CD14-positive monocyte (primary cell): Measurements from ENCODE around the gene BAD. TPM values are rescaled to one million over a fixed set of nuclear protein-coding genes. Genes with fewer than 3 reads are reported as not detected.
A peak's percentile ranks its signal among the peaks of the same experiment; 100 is the strongest.

Source experiments
- DNase-seq, 3 donors: peaks; one replicate each; pipeline ENCODE4 v3.0.0-alpha.2; 2011 to 2022
- H2AFZ ChIP-seq: 2 replicates; pipeline ENCODE4 v1.6.0; 2012; ENCODE audit warnings: mild to moderate bottlenecking, low read depth, low read length, inconsistent platforms; ENCODE audit not compliant: insufficient read depth, poor library complexity, severe bottlenecking
- H3K27ac ChIP-seq, 2 donors: 1 replicate in 1 of 2; 2 replicates in 1 of 2; pipeline ENCODE4 v1.5.1; 2012 to 2013; ENCODE audit warnings: low read length in 2 of 2, control low read depth in 1 of 2, inconsistent platforms in 1 of 2, low read depth in 1 of 2, mild to moderate bottlenecking in 1 of 2
- H3K27me3 ChIP-seq, 2 donors: one replicate each; pipeline versions ENCODE4 v1.6.0 to v1.6.1; 2011 to 2013; ENCODE audit warnings: low read length in 2 of 2; ENCODE audit not compliant: control insufficient read depth in 2 of 2, insufficient read depth in 2 of 2
- H3K36me3 ChIP-seq, 2 donors: replicated peaks in 1 of 2; 1 replicate in 1 of 2; 2 replicates in 1 of 2; pipeline versions ENCODE4 v1.5.1 to v1.6.1; 2012 to 2013; ENCODE audit warnings: low read length in 2 of 2, control low read depth in 1 of 2, inconsistent platforms in 1 of 2, mild to moderate bottlenecking in 1 of 2; ENCODE audit not compliant: insufficient read depth in 2 of 2, control insufficient read depth in 1 of 2
- H3K4me1 ChIP-seq, 2 donors: 1 replicate in 1 of 2; 2 replicates in 1 of 2; pipeline versions ENCODE4 v1.5.1 to v1.6.1; 2012 to 2013; ENCODE audit warnings: low read length in 2 of 2, control low read depth in 1 of 2, inconsistent platforms in 1 of 2, mild to moderate bottlenecking in 1 of 2, moderate library complexity in 1 of 2; ENCODE audit not compliant: insufficient read depth in 2 of 2, control insufficient read depth in 1 of 2
- H3K4me2 ChIP-seq: replicated peaks from 2 replicates; pipeline ENCODE3; 2012; ENCODE audit warnings: low read length, moderate library complexity, mild to moderate bottlenecking; ENCODE audit not compliant: poor library complexity, severe bottlenecking; ENCODE audit errors: extremely low read depth
- H3K4me3 ChIP-seq, 3 experiments: fragments of 200-600 bp in 1 of 3; sonication (generic) in 1 of 3; replicated peaks in 1 of 3; 1 replicate in 2 of 3; 2 replicates in 1 of 3; pipeline ENCODE4 v1.5.1; 2011 to 2013; ENCODE audit warnings: low read length in 3 of 3, mild to moderate bottlenecking in 3 of 3, control low read depth in 2 of 3, low read depth in 2 of 3, inconsistent platforms in 1 of 3, moderate library complexity in 1 of 3
- H3K79me2 ChIP-seq: 2 replicates; pipeline ENCODE4 v1.6.0; 2012; ENCODE audit warnings: mild to moderate bottlenecking, control low read depth, inconsistent platforms, low read length, moderate library complexity; ENCODE audit not compliant: insufficient read depth
- H3K9ac ChIP-seq: 2 replicates; pipeline ENCODE4 v1.6.0; 2017; ENCODE audit warnings: low read length, mild to moderate bottlenecking; ENCODE audit not compliant: insufficient read depth, poor library complexity, severe bottlenecking
- H3K9me3 ChIP-seq, 2 donors: replicated peaks in 1 of 2; 1 replicate in 1 of 2; 2 replicates in 1 of 2; pipeline versions ENCODE4 v1.5.1 to v1.6.1; 2012 to 2013; ENCODE audit warnings: low read length in 2 of 2, control low read depth in 1 of 2; ENCODE audit not compliant: control insufficient read depth in 1 of 2, insufficient read depth in 1 of 2
- H4K20me1 ChIP-seq: 2 replicates; pipeline ENCODE4 v1.6.0; 2012; ENCODE audit warnings: mild to moderate bottlenecking, low read length, control low read depth, moderate library complexity; ENCODE audit not compliant: insufficient read depth
- H3K27ac Mint-ChIP-seq, 7 donors: one replicate each; pipeline ENCODE4 v1.8.0; 2020; ENCODE audit warnings: mild to moderate bottlenecking in 7 of 7, mixed read lengths in 7 of 7, moderate library complexity in 6 of 7, inconsistent platforms in 2 of 7
- H3K27me3 Mint-ChIP-seq, 3 donors: one replicate each; pipeline ENCODE4 v1.8.0; 2021 to 2022; ENCODE audit warnings: low read depth in 3 of 3, mild to moderate bottlenecking in 3 of 3, mixed read lengths in 3 of 3, moderate library complexity in 3 of 3, inconsistent platforms in 1 of 3
- H3K36me3 Mint-ChIP-seq, 2 donors: one replicate each; pipeline ENCODE4 v1.8.0; 2020; ENCODE audit warnings: mixed read lengths in 2 of 2, inconsistent platforms in 1 of 2, mild to moderate bottlenecking in 1 of 2
- H3K4me1 Mint-ChIP-seq: one replicate; pipeline ENCODE4 v1.8.0; 2020; ENCODE audit warnings: mild to moderate bottlenecking, mixed read lengths
- H3K4me3 Mint-ChIP-seq, 2 donors: one replicate each; pipeline ENCODE4 v1.8.0; 2020; ENCODE audit warnings: mild to moderate bottlenecking in 2 of 2, mixed read lengths in 2 of 2, moderate library complexity in 1 of 2
- H3K9me3 Mint-ChIP-seq, 7 donors: one replicate each; pipeline ENCODE4 v1.8.0; 2020 to 2022; ENCODE audit warnings: mixed read lengths in 7 of 7, mild to moderate bottlenecking in 6 of 7, moderate library complexity in 6 of 7, inconsistent platforms in 2 of 7
- CTCF ChIP-seq: fragments of 200-600 bp; IDR thresholded peaks from one replicate; pipeline ENCODE4 v1.8.0; 2022; ENCODE audit warnings: antibody characterized with exemption, mild to moderate bottlenecking
- WGBS: methylation state at CpG from one replicate; pipeline ENCODE4 v1.1.5; 2013; ENCODE audit warnings: missing lambda C conversion rate; ENCODE audit not compliant: insufficient coverage; 5-methylcytosine and 5-hydroxymethylcytosine counted together
- intact Hi-C, 2 donors: fragments of 100-400 bp; cut with micrococcal nuclease; formaldehyde crosslinking; loops; one replicate each; pipeline versions ENCODE4 v1.15.0 to v1.15.1; 2023
- polyA plus RNA-seq, 3 donors: library from polyadenylated mRNA; depleted of rRNA in 1 of 3; unstranded in 2 of 3; stranded (reverse) in 1 of 3; fragments of 300-500 nt in 2 of 3; fragments of >200 nt in 1 of 3; fragmentation: Illumina TruSeq in 2 of 3; gene quantifications; 1 replicate in 2 of 3; 2 replicates in 1 of 3; pipeline ENCODE4 v1.2.3, GENCODE V29; 2012 to 2021

BAD gene
- polyA plus RNA-seq, 3 donors: 21.1 to 63.2 (median 48.7) TPM

GRCh38 chr11:64267207-64267945, 17.1 kb downstream of the BAD start:
- peak overlapping the region in 1 of 3 experiments; percentile 95 for H3K4me3 ChIP-seq
- H3K9ac ChIP-seq: no peak overlapping the region
- WGBS: 96% methylated on average over 11 of the region's 27 CpGs
- intact Hi-C loops: loop anchor here in 1 of 2 donors (5.0 kb wide), 1 partner anchor 35 kb away; the partner anchor contains the start of gene CATSPERZ
- no peaks in the 10 kb centered on the region for H3K9me3 ChIP-seq
- peaks cover 29 to 34% of the 10 kb centered on the region in 2 donors for H3K4me1 ChIP-seq
- peak overlapping the region; percentile 96 to 99 (median 98) for H3K27ac Mint-ChIP-seq
- peaks cover 29% of the 10 kb centered on the region for H3K4me1 Mint-ChIP-seq
- no peak for TF ChIP-seq CTCF
- peak overlapping the region; percentile 36 for H2AFZ ChIP-seq
- H3K27me3 ChIP-seq: no peaks in the 10 kb centered on the region
- peak overlapping the region in 1 of 2 donors; percentile 98 for H3K4me3 Mint-ChIP-seq
- H3K36me3 ChIP-seq: peaks cover 42% of the 10 kb centered on the region in 2 donors
- H3K27ac ChIP-seq: peak overlapping the region; percentile 84 to 97
- no peaks in the 10 kb centered on the region for H3K9me3 Mint-ChIP-seq
- H4K20me1 ChIP-seq: no peaks in the 10 kb centered on the region
- no peak for DNase-seq
- peaks cover 8% of the 10 kb centered on the region for H3K79me2 ChIP-seq
- H3K27me3 Mint-ChIP-seq: no peaks in the 10 kb centered on the region
- peaks cover 32 to 43% of the 10 kb centered on the region in 2 donors for H3K36me3 Mint-ChIP-seq
- H3K4me2 ChIP-seq: peak overlapping the region; percentile 89

GRCh38 chr11:64266339-64266738, 18.1 kb downstream of the BAD start:
- peaks cover 39 to 53% of the 10 kb centered on the region in 2 donors for H3K36me3 Mint-ChIP-seq
- Histone ChIP-seq H3K36me3 (peaks cover 52 to 53% of the 10 kb centered on the region in 2 donors), H2AFZ (no peak overlapping the region), H3K4me2 (no peak overlapping the region), H4K20me1 (no peaks in the 10 kb centered on the region), H3K4me3 (no peak overlapping the region), H3K79me2 (no peaks in the 10 kb centered on the region), H3K27ac (no peak overlapping the region), H3K9ac (no peak overlapping the region), H3K27me3 (no peaks in the 10 kb centered on the region), H3K4me1 (peaks cover 21 to 24% of the 10 kb centered on the region in 2 donors), H3K9me3 (no peaks in the 10 kb centered on the region)
- intact Hi-C loops: loop anchor here in 1 of 2 donors (5.0 kb wide), 1 partner anchor 36 kb away; the partner anchor contains the start of gene CATSPERZ
- H3K4me1 Mint-ChIP-seq: peaks cover 22% of the 10 kb centered on the region
- no peak overlapping the region for H3K4me3 Mint-ChIP-seq
- 100% methylated on average over 12 of the region's 15 CpGs for WGBS
- H3K27me3 Mint-ChIP-seq: no peaks in the 10 kb centered on the region
- TF ChIP-seq CTCF: no peak
- H3K27ac Mint-ChIP-seq: peak overlapping the region in 2 of 7 donors; percentile 18 to 62
- no peak for DNase-seq
- no peaks in the 10 kb centered on the region for H3K9me3 Mint-ChIP-seq
